Uterus (tissue), 2 donors: ENCODE results near the gene RANGRF.

ENCODE experiments used
- CTCF ChIP-seq, 4 experiments: fragments of 200-600 bp in 2 of 4; fragments of 450-650 bp in 2 of 4; sonication (generic) in 2 of 4; IDR thresholded peaks; one replicate each; pipeline ENCODE4 v1.5.1; 2016 to 2019; ENCODE audit warnings: antibody characterized with exemption in 4 of 4, mild to moderate bottlenecking in 2 of 4, moderate library complexity in 1 of 4
- POLR2A ChIP-seq, 2 donors: fragments of 450-650 bp; IDR thresholded peaks; one replicate each; pipeline ENCODE4 v1.6.1; 2016; ENCODE audit warnings: antibody characterized with exemption in 2 of 2, mild to moderate bottlenecking in 1 of 2, moderate library complexity in 1 of 2

DNA sequence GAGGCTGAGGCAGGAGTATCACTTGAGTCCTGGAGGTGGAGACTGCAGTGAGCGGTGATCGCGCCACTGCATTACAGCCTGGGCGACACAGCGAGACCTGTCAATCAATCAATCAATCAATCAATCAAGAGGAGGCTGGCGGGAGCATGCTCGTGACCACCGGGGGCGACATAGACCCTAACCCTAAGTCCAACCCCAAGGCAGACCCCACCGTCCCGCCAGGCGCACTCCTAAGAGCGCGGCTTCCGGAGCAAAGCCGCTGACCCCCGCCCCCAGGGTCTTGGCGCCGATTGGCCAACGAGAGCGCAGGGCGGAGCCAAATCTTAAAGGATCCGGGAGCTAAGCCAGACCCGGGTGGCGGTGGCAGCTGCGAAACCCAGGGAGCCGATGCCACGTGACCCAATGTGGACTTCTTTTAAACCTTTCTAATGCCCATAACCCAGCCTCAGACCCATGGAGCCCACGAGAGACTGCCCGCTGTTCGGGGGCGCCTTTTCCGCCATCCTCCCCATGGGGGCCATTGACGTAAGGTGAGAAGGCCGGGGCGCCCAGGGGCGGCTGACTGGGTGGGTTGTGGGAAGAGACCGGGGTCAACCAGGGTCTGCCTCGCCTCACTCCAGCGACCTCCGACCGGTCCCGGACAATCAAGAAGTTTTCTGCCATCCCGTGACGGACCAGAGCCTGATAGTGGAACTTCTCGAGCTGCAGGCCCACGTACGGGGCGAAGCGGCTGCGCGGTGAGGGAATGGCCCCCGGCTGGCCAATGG, at the start of gene RANGRF:
- no peak for TF ChIP-seq CTCF (IDR thresholded peaks at IDR 0.05)
- peak in 1 of 2 donors; percentile 62 for TF ChIP-seq POLR2A (IDR thresholded peaks at IDR 0.05)
